ENCODE measurements around the gene OR11H1.
"Not testable (repeated sequence)": the region's sequence is repeated elsewhere in the genome, so short reads cannot be mapped to it uniquely, and the experiment has no call there.

Gene OR11H1, protein sequence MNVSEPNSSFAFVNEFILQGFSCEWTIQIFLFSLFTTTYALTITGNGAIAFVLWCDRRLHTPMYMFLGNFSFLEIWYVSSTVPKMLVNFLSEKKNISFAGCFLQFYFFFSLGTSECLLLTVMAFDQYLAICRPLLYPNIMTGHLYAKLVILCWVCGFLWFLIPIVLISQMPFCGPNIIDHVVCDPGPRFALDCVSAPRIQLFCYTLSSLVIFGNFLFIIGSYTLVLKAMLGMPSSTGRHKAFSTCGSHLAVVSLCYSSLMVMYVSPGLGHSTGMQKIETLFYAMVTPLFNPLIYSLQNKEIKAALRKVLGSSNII

GRCh38 chr22:15527892-15528291 is at the start of gene OR11H1:
OR11H1 (plus strand) TSS chr22:15528192; CDS start chr22:15528192, 0 bp downstream.
- DNase-seq, result not testable (repeated sequence)

GRCh38 chr22:15509967-15510366 is 18.0 kb upstream of the OR11H1 start:
- DNase-seq, result not testable (repeated sequence)

- not testable (repeated sequence) for DNase-seq
Observed at GRCh38 chr22:15515896-15516295, 12.1 kb upstream of the OR11H1 start.

DNA sequence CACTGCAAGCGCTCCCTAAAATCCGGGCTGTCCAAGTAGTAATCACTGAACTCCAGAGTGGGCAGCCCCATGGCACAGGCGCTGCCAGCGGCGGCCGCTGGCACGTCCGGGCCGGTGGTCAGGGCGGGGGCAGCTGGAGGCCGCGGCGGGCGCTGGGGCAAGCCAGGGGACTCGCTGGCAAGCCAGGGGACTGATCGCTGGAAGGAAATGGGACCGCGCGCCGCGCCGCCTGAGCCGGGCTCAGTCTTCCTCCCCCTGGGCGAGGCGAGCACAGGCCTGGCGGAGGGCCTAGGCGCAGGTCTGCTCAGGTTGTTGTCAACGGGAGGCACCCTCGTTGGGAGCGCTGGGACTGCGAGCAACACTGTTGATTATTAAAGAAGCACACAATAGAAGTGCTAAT is 25.8 kb downstream of the OR11H1 start:
- DNase-seq, result not testable (repeated sequence)

GRCh38 chr22:15563461-15563860 is 35.5 kb downstream of the OR11H1 start:
- not testable (repeated sequence) for DNase-seq

- not testable (repeated sequence) for DNase-seq
Observed at GRCh38 chr22:15565063-15565462, 37.1 kb downstream of the OR11H1 start.

All from activated effector memory CD4-positive, alpha-beta T cell treated with Interleukin-2 at 50 U/mL for 16 hours (primary cell).